IMR-90 (cell line): ENCODE measurements around the gene PALLD. TPM values are rescaled to one million over a fixed set of nuclear protein-coding genes. Genes with fewer than 3 reads are reported as not detected.
A peak's percentile ranks its signal among the peaks of the same experiment; 100 is the strongest.

Experiments
- ATAC-seq: fragments of 200-7000 bp; cut with Tn5 transposase; 2 replicates; pipeline ENCODE4 v1.9.1; 2020; ENCODE audit warnings: low read depth, mild to moderate bottlenecking, moderate library complexity
- BruUV-seq: library from RNA; stranded (reverse); fragments of 400-500 nt; replicated peaks from 2 replicates; lab custom pipeline; 2021; lab: Mats Ljungman, UMichigan
- CTCF ChIA-PET: fragments of 300-600 bp; formaldehyde crosslinking; extraction: SDS; loops from one replicate; lab custom pipeline; 2021; ENCODE audit warnings: antibody characterized with exemption; lab: Yijun Ruan, JAX
- POLR2A ChIA-PET: fragments of 300-600 bp; sonication (Branson Sonifier 250); formaldehyde crosslinking; loops from one replicate; lab custom pipeline; 2022; ENCODE audit warnings: antibody characterized with exemption; ENCODE audit not compliant: unreplicated experiment; lab: Charles Lee
- DNase-seq: peaks from one replicate; pipeline ENCODE4 v3.0.0; 2013
- H2AFZ ChIP-seq: replicated peaks from 2 replicates; pipeline ENCODE3; 2013; ENCODE audit warnings: low read length, mild to moderate bottlenecking; ENCODE audit not compliant: poor library complexity
- H2AK5ac ChIP-seq: 2 replicates; pipeline ENCODE4 v1.6.1; 2013; ENCODE audit warnings: low read depth, low read length, inconsistent platforms
- H2AK9ac ChIP-seq: replicated peaks from 2 replicates; pipeline ENCODE3; 2013; ENCODE audit warnings: mild to moderate bottlenecking, low read depth, low read length, moderate library complexity; ENCODE audit not compliant: poor library complexity
- H2BK120ac ChIP-seq: 2 replicates; pipeline ENCODE4 v1.6.1; 2013; ENCODE audit warnings: low read depth, low read length, inconsistent platforms
- H2BK15ac ChIP-seq: 3 replicates; pipeline ENCODE4 v1.6.1; 2013; ENCODE audit warnings: low read depth, low read length, inconsistent platforms
- H2BK20ac ChIP-seq: 2 replicates; pipeline ENCODE4 v1.6.1; 2013; ENCODE audit warnings: low read depth, mild to moderate bottlenecking, inconsistent platforms, low read length, moderate library complexity
- H2BK5ac ChIP-seq: 2 replicates; pipeline ENCODE4 v1.6.1; 2013; ENCODE audit warnings: mild to moderate bottlenecking, low read depth, low read length, inconsistent platforms; ENCODE audit not compliant: poor library complexity, severe bottlenecking
- H3K14ac ChIP-seq: replicated peaks from 2 replicates; pipeline ENCODE4 v1.6.1; 2013; ENCODE audit warnings: low read depth, low read length, inconsistent platforms
- H3K18ac ChIP-seq: 2 replicates; pipeline ENCODE4 v1.6.1; 2013; ENCODE audit warnings: low read depth, low read length, control low read depth
- H3K23ac ChIP-seq: 2 replicates; pipeline ENCODE4 v1.6.1; 2013; ENCODE audit warnings: low read depth, low read length, inconsistent platforms
- H3K27ac ChIP-seq: 2 replicates; pipeline ENCODE4 v1.5.1; 2013; ENCODE audit warnings: mild to moderate bottlenecking, control low read depth, low read length; ENCODE audit not compliant: insufficient read depth
- H3K27me3 ChIP-seq: 2 replicates; pipeline ENCODE4 v1.6.1; 2013; ENCODE audit warnings: low read length; ENCODE audit not compliant: control insufficient read depth, insufficient read depth
- H3K36me3 ChIP-seq: 2 replicates; pipeline ENCODE4 v1.6.1; 2013; ENCODE audit warnings: low read length, mixed read lengths; ENCODE audit not compliant: control insufficient read depth, insufficient read depth
- H3K4ac ChIP-seq: 2 replicates; pipeline ENCODE4 v1.6.1; 2013; ENCODE audit warnings: low read depth, low read length, inconsistent platforms
- H3K4me1 ChIP-seq: 2 replicates; pipeline ENCODE4 v1.6.1; 2013; ENCODE audit warnings: low read length, mixed read lengths; ENCODE audit not compliant: control insufficient read depth, insufficient read depth
- H3K4me2 ChIP-seq: 2 replicates; pipeline ENCODE4 v1.6.1; 2013; ENCODE audit warnings: low read depth, mild to moderate bottlenecking, control low read depth, low read length, moderate library complexity
- H3K4me3 ChIP-seq: 2 replicates; pipeline ENCODE4 v1.5.1; 2013; ENCODE audit warnings: low read depth, mild to moderate bottlenecking, control low read depth, low read length, moderate library complexity; ENCODE audit not compliant: insufficient read depth
- H3K56ac ChIP-seq: 2 replicates; pipeline ENCODE4 v1.6.1; 2013; ENCODE audit warnings: low read length, inconsistent platforms; ENCODE audit not compliant: insufficient read depth; ENCODE audit errors: extremely low read depth
- H3K79me1 ChIP-seq, 2 experiments: 2 replicates each; pipeline ENCODE4 v1.6.1; 2013; ENCODE audit warnings: low read length in 2 of 2, inconsistent platforms in 1 of 2, low read depth in 1 of 2
- H3K9ac ChIP-seq: 2 replicates; pipeline ENCODE4 v1.6.1; 2013; ENCODE audit warnings: low read depth, low read length, control low read depth
- H3K9me1 ChIP-seq: 2 replicates; pipeline ENCODE4 v1.6.1; 2013; ENCODE audit warnings: low read length, inconsistent platforms; ENCODE audit not compliant: insufficient read depth
- H3K9me3 ChIP-seq: 2 replicates; pipeline ENCODE4 v1.6.1; 2013; ENCODE audit warnings: low read length; ENCODE audit not compliant: control insufficient read depth, insufficient read depth
- H4K20me1 ChIP-seq: 2 replicates; pipeline ENCODE4 v1.6.1; 2013; ENCODE audit warnings: low read length, inconsistent platforms; ENCODE audit not compliant: insufficient read depth
- H4K5ac ChIP-seq: 2 replicates; pipeline ENCODE4 v1.6.1; 2013; ENCODE audit warnings: mild to moderate bottlenecking, low read depth, low read length, control low read depth
- H4K8ac ChIP-seq, 2 experiments: 2 replicates each; pipeline ENCODE4 v1.6.1; 2013; ENCODE audit warnings: low read depth in 2 of 2, low read length in 2 of 2, control low read depth in 1 of 2, inconsistent platforms in 1 of 2
- H4K91ac ChIP-seq: 2 replicates; pipeline ENCODE4 v1.6.1; 2013; ENCODE audit warnings: low read depth, low read length, inconsistent platforms; ENCODE audit not compliant: insufficient read depth
- CHD1 ChIP-seq: IDR thresholded peaks from 2 replicates; pipeline ENCODE4 v1.6.1; 2012; ENCODE audit warnings: low read depth, low read length, improper control_type of control experiment
- ELK1 ChIP-seq: fragments of 150-350 bp; IDR thresholded peaks from 2 replicates; pipeline ENCODE4 v1.6.1; 2016; ENCODE audit warnings: low read depth, mild to moderate bottlenecking, low read length, moderate library complexity, borderline replicate concordance
- MAZ ChIP-seq: IDR thresholded peaks from 2 replicates; pipeline ENCODE4 v1.6.1; 2012; ENCODE audit warnings: low read depth, mild to moderate bottlenecking, low read length, improper control_type of control experiment, moderate library complexity, borderline replicate concordance
- RCOR1 ChIP-seq: IDR thresholded peaks from 2 replicates; pipeline ENCODE4 v1.6.1; 2012; ENCODE audit warnings: mild to moderate bottlenecking, low read length, improper control_type of control experiment; ENCODE audit not compliant: insufficient replicate concordance
- dilution Hi-C: fragments of 300-500 bp; cut with HindIII; formaldehyde crosslinking; loops from one replicate; pipeline ENCODE4 v1.14.3; 2018; ENCODE audit warnings: low sequenced_read_pairs; ENCODE audit not compliant: unreplicated experiment
- in situ Hi-C: fragments of 300-500 bp; cut with MboI; formaldehyde crosslinking; loops from 3 replicates; pipeline ENCODE4 v1.14.3; 2019; ENCODE audit warnings: low sequenced_read_pairs, inconsistent platforms, mixed read lengths
- intact Hi-C: fragments of 100-400 bp; cut with micrococcal nuclease; formaldehyde crosslinking; loops from 2 replicates; pipeline ENCODE4 v1.10.0; 2022
- polyA plus RNA-seq, 3 experiments: library from polyadenylated mRNA; depleted of rRNA; stranded (reverse); fragments of >200 nt; gene quantifications; 2 replicates each; pipeline ENCODE4 v1.2.3, GENCODE V29; 2012; ENCODE audit warnings: low replicate concordance in 1 of 3
- total RNA-seq: library from RNA; depleted of rRNA; stranded (reverse); fragments of >200 nt; gene quantifications from 2 replicates; pipeline ENCODE4 v1.2.3, GENCODE V29; 2012

The PALLD gene
- total and polyA plus RNA-seq, 2 of the 4 experiments (the other 2 are of a cell fraction): 91.0 to 91.9 TPM

- Histone ChIP-seq H3K27me3 (0 out of 2 replicates have a peak, but pooled peaks cover 4% of the 10 kb centered on the region), H3K4me1 (peaks cover 5% of the 10 kb centered on the region), H2BK15ac (peak overlapping the region; percentile 34; the same call in 1 of the 3 replicates), H2AK5ac (no peak overlapping the region), H3K23ac (no peak overlapping the region), H3K4ac (no peak overlapping the region), H3K18ac (no peak overlapping the region), H2BK20ac (no peak overlapping the region), H3K9me3 (no peaks in the 10 kb centered on the region), H2AFZ (no peak overlapping the region), H2AK9ac (no peak overlapping the region), H4K91ac (no peak overlapping the region), H3K9ac (no peak overlapping the region), H3K27ac (no peak overlapping the region), H4K8ac (no peak overlapping the region), H2BK5ac (no peak overlapping the region), H3K14ac (no peak overlapping the region), H4K5ac (no peak overlapping the region), H3K4me3 (no peak overlapping the region), H3K4me2 (no peak overlapping the region), H3K9me1 (no peaks in the 10 kb centered on the region; the same call in 1 of the 2 replicates), H3K56ac (no peak overlapping the region), H3K36me3 (no peaks in the 10 kb centered on the region), H3K79me1 (no peaks in the 10 kb centered on the region), H2BK120ac (no peak overlapping the region), H4K20me1 (no peaks in the 10 kb centered on the region)
- CTCF ChIA-PET: no interaction called here
- BruUV-seq: no TSS peak
- POLR2A ChIA-PET: no interaction called here
- dilution Hi-C loops (no loop called here), intact Hi-C loops (no loop called here), in situ Hi-C loops (no loop called here)
- ATAC-seq: no peak
- no peak for DNase-seq
- TF ChIP-seq CHD1: no peak
- TF ChIP-seq MAZ: no peak
- TF ChIP-seq RCOR1: no peak
- no peak for TF ChIP-seq ELK1
These were observed 158.0 kb downstream of the PALLD start for GRCh38 chr4:168654848-168655174.
